SK-N-MC (cell line): ENCODE data around the gene TAX1BP1.
"Not testable (repeated sequence)": the region's sequence is repeated elsewhere in the genome, so short reads cannot be mapped to it uniquely, and the experiment has no call there.

ENCODE experiments used
- DNase-seq: peaks from one replicate; pipeline ENCODE4 v3.0.0-alpha.2; 2011; ENCODE audit warnings: low read depth, low spot score
- H3K27ac ChIP-seq: fragments of 200-600 bp; sonication (generic); 2 replicates; pipeline ENCODE4 v1.5.1; 2016; ENCODE audit warnings: mixed run types
- H3K36me3 ChIP-seq: fragments of 200-600 bp; sonication (generic); 2 replicates; pipeline ENCODE4 v1.6.1; 2017; ENCODE audit warnings: antibody characterized with exemption, low read length, mixed read lengths; ENCODE audit not compliant: insufficient read depth
- H3K4me3 ChIP-seq: fragments of 200-600 bp; sonication (generic); 2 replicates; pipeline ENCODE4 v1.5.1; 2016
- H3K9ac ChIP-seq: fragments of 200-600 bp; sonication (generic); 2 replicates; pipeline ENCODE4 v1.8.0; 2017; ENCODE audit warnings: mixed run types, mixed read lengths; ENCODE audit not compliant: insufficient read length
- H3K9me3 ChIP-seq: fragments of 200-600 bp; sonication (generic); 2 replicates; pipeline ENCODE4 v1.6.1; 2017; ENCODE audit warnings: low read depth, mild to moderate bottlenecking, antibody characterized with exemption, low read length, moderate library complexity, mixed read lengths
- EZH2 ChIP-seq: fragments of 200-600 bp; sonication (generic); IDR thresholded peaks from one replicate; pipeline ENCODE4 v1.6.1; 2017; ENCODE audit warnings: antibody characterized with exemption
- FOXP2 ChIP-seq: optimal IDR thresholded peaks from 2 replicates; pipeline ENCODE3; 2011; ENCODE audit warnings: mild to moderate bottlenecking, moderate library complexity; ENCODE audit not compliant: insufficient read depth; ENCODE audit errors: extremely low read length, control extremely low read depth
- POLR2AphosphoS5 ChIP-seq: IDR thresholded peaks from 2 replicates; pipeline ENCODE4 v1.6.1; 2012; ENCODE audit warnings: mild to moderate bottlenecking, low read depth, low read length, borderline replicate concordance

Gene TAX1BP1

GRCh38 chr7:27735165-27735564 lies 4.8 kb upstream of the TAX1BP1 start:
- H3K4me3 ChIP-seq = no peak overlapping the region
- no peaks in the 10 kb centered on the region for H3K36me3 ChIP-seq
- H3K9me3 ChIP-seq = no peaks in the 10 kb centered on the region
- no peak overlapping the region for H3K9ac ChIP-seq
- TF ChIP-seq EZH2 (no peak), FOXP2 (no peak), POLR2AphosphoS5 (no peak)
- DNase-seq = no peak
- no peak overlapping the region for H3K27ac ChIP-seq

GRCh38 chr7:27735831-27736230 lies 4.1 kb upstream of the TAX1BP1 start:
- H3K4me3 ChIP-seq = no peak overlapping the region
- H3K9ac ChIP-seq = no peak overlapping the region
- H3K27ac ChIP-seq = no peak overlapping the region
- TF ChIP-seq POLR2AphosphoS5 (no peak), FOXP2 (no peak), EZH2 (no peak)
- no peaks in the 10 kb centered on the region for H3K36me3 ChIP-seq
- no peaks in the 10 kb centered on the region for H3K9me3 ChIP-seq
- DNase-seq = no peak

- Histone ChIP-seq H3K36me3 (no peaks in the 10 kb centered on the region), H3K27ac (no peak overlapping the region), H3K9me3 (no peaks in the 10 kb centered on the region), H3K9ac (no peak overlapping the region), H3K4me3 (no peak overlapping the region)
- DNase-seq = no peak
- TF ChIP-seq FOXP2 (no peak), POLR2AphosphoS5 (no peak), EZH2 (no peak)
Measured at GRCh38 chr7:27737178-27737577, 2.8 kb upstream of the TAX1BP1 start.

GRCh38 chr7:27737616-27738015 lies 2.3 kb upstream of the TAX1BP1 start:
- no peaks in the 10 kb centered on the region for H3K9me3 ChIP-seq
- H3K27ac ChIP-seq = no peak overlapping the region
- no peak for TF ChIP-seq FOXP2
- no peak for TF ChIP-seq EZH2
- H3K4me3 ChIP-seq = no peak overlapping the region
- no peaks in the 10 kb centered on the region for H3K36me3 ChIP-seq
- H3K9ac ChIP-seq = no peak overlapping the region
- DNase-seq = no peak

- no peak for TF ChIP-seq FOXP2
- no peak for TF ChIP-seq POLR2AphosphoS5
- TF ChIP-seq EZH2 = no peak
- H3K9ac ChIP-seq = peak overlapping the region; percentile 91
- H3K4me3 ChIP-seq = peak overlapping the region; percentile 100
- no peak for DNase-seq
- peak overlapping the region; percentile 69 for H3K27ac ChIP-seq
- no peaks in the 10 kb centered on the region for H3K9me3 ChIP-seq
- H3K36me3 ChIP-seq = no peaks in the 10 kb centered on the region
Measured at GRCh38 chr7:27739301-27739908, 557 bp upstream of the TAX1BP1 start.

- no peak for TF ChIP-seq EZH2
- Histone ChIP-seq H3K27ac (peak overlapping the region; percentile 59; the same call in 1 of the 2 replicates), H3K36me3 (no peaks in the 10 kb centered on the region), H3K4me3 (peak overlapping the region; percentile 100), H3K9ac (peak overlapping the region; percentile 91), H3K9me3 (no peaks in the 10 kb centered on the region)
- DNase-seq = no peak
Measured at GRCh38 chr7:27740449-27741086, 606 bp downstream of the TAX1BP1 start.

GRCh38 chr7:27742091-27742710 lies 2.2 kb downstream of the TAX1BP1 start:
- not testable (repeated sequence) for H3K4me3 ChIP-seq, H3K9me3 ChIP-seq, H3K9ac ChIP-seq, H3K36me3 ChIP-seq, DNase-seq, H3K27ac ChIP-seq

- Histone ChIP-seq H3K36me3 (peaks cover 17% of the 10 kb centered on the region), H3K9me3 (no peaks in the 10 kb centered on the region), H3K9ac (no peak overlapping the region), H3K4me3 (peak overlapping the region; percentile 29; the same call in 1 of the 2 replicates), H3K27ac (peak overlapping the region; percentile 26; the same call in 1 of the 2 replicates)
- TF ChIP-seq EZH2 = no peak
- TF ChIP-seq POLR2AphosphoS5 = no peak
- no peak for TF ChIP-seq FOXP2
- DNase-seq = no peak
Measured at GRCh38 chr7:27745064-27745583, 5.2 kb downstream of the TAX1BP1 start.

GRCh38 chr7:27746486-27746885 lies 6.5 kb downstream of the TAX1BP1 start:
- no peaks in the 10 kb centered on the region for H3K9me3 ChIP-seq
- H3K9ac ChIP-seq = no peak overlapping the region
- H3K4me3 ChIP-seq = no peak overlapping the region
- no peak for TF ChIP-seq EZH2
- no peak for TF ChIP-seq POLR2AphosphoS5
- no peak for TF ChIP-seq FOXP2
- no peak for DNase-seq
- H3K27ac ChIP-seq = no peak overlapping the region
- H3K36me3 ChIP-seq = peaks cover 31% of the 10 kb centered on the region
